GM18868 (cell line): ENCODE measurements around the gene GCK.

Experiments
- ATAC-seq: cut with Tn5 transposase; IDR thresholded peaks from one replicate; pipeline ENCODE4 v1.9.1; 2021; ENCODE audit warnings: mild to moderate bottlenecking, moderate library complexity; ENCODE audit not compliant: unreplicated experiment

The GCK gene

DNA sequence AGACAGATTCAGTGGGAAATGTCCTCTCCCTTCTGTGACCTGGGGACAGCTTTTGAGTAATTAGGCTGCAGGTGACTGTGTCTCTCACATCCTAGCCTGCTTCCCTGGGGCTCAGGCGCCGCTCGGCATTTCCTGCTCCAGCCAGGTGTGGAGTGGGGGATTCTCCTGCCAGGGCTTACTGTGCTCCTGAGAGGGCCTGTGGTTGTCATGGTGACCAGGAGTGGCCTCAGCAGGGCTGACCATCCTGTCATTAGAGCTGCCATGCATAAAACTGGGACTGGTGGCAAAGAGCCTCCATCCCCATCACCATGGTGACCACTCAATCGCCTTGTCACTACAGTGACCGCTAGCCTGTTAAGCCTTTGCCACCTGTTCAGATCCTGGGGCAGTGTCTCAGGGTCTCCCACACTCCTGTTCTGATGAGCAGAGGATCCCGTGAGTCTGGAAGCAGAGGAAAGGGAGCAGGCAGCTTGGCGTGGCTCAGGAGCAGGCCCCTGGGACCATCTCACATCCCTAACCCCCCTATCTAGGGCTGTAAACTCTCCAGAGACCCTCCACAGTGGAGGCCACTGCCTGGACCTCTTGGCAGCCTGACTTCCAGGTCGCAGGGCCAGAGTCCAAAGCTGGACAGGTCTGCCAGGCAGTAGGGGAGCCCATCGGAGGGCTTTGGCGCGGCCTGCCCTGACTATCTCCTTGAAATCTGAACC lies at the start of gene GCK:
GCK (minus strand) TSS at position 154 of the 707 bp plus-strand sequence. CDS start 486 bp downstream, outside the sequence.
- ATAC-seq = no peak

- ATAC-seq = no peak
Observed at GRCh38 chr7:44238116-44238695, 49.0 kb upstream of the GCK start.

- no peak for ATAC-seq
Observed at GRCh38 chr7:44237696-44238095, 48.5 kb upstream of the GCK start.

DNA sequence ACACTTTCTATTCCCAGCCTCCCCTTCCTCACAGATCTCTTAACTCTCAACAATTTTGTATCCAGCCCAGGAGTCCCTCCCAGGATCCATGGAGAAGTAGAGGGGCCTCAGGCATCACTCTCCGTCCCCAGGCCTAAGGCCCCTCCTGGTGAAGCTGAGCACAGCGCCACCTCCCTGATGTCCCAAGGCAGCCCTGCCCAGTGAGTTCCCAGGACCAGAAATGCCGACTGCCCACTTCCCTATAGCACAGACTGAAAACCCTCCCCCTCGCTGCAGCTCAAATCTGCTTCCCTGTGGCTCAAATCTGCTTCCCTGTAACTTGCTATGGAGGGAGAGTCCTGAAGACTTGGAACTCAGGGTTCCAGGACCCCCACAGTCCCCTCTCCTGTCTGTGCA lies 47.1 kb upstream of the GCK start:
- no peak for ATAC-seq

GRCh38 chr7:44235582-44236332 lies 46.5 kb upstream of the GCK start:
- ATAC-seq = no peak

DNA sequence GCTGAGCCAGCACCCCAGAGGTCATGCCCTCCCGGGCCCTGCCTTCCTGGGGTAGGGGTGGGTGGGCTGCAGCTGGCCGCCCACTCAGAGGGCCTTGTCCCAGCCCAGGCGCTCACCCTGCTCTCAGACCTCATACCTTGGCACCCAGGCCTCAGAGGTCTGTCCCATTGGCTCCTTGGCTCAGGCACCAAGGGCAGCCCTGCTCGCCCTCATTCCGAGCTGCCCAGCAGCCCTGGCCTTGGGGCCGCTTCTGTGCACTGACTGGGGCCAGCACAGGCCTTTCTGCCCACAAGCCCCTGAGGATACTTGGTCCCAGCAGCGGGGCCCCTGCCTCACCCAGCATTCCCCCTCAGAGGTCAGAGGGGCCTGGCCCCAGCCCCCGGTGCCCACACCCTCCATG lies 45.8 kb upstream of the GCK start:
- ATAC-seq = no peak

- no peak for ATAC-seq
Observed at GRCh38 chr7:44232901-44233715, 43.9 kb upstream of the GCK start.

GRCh38 chr7:44232396-44232795 lies 43.2 kb upstream of the GCK start:
- ATAC-seq = no peak

- no peak for ATAC-seq
Observed at GRCh38 chr7:44231088-44231487, 41.8 kb upstream of the GCK start.

DNA sequence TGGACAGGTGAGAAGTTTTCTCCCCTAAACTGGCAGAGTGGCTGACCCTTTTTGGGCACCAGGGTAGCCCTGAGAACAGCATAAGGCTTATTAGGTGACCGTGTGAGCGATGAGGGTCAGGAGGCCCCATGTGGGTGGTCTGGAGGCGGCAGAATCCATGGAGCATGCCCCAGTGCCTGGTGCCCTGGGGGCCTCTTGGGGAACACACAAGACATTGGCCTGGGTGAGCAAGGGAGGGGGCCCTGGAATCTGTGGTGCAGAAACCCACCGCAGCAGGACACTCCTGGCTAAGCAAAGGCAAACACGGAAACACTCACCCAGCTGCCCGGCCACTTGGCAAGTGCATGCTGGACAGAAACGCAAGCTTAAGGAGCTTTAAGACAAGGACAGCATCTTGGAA lies 41.0 kb upstream of the GCK start:
- ATAC-seq = no peak

DNA sequence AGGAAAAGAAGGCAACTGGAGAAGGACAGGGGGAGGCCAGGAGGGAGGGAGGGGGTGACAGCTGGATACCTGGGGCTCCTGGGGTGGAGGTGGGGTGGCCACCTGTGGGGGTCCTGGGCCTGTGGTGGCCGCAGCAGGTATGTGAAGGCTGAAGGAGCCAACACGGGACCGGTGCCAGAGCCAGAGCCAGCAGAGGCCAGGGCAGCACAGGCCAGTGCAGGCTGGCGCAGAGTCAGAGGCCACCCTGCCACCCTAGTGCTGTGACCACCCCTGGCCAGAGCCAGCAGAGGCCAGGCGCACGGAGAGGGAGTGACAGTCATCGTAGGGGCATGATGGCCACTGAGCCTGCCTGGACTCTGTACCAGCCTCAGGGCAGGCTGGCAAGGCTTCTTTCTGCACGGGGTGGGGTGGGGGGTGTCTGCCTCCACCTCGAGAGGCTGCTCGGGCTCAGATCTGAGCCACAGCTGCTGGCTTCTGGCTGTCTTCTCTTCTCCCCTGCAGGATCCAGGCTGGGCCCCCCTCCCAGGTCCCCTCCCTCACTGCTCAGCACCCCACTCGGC lies 40.4 kb upstream of the GCK start:
- no peak for ATAC-seq

GRCh38 chr7:44228571-44229350 lies 39.5 kb upstream of the GCK start:
- no peak for ATAC-seq

DNA sequence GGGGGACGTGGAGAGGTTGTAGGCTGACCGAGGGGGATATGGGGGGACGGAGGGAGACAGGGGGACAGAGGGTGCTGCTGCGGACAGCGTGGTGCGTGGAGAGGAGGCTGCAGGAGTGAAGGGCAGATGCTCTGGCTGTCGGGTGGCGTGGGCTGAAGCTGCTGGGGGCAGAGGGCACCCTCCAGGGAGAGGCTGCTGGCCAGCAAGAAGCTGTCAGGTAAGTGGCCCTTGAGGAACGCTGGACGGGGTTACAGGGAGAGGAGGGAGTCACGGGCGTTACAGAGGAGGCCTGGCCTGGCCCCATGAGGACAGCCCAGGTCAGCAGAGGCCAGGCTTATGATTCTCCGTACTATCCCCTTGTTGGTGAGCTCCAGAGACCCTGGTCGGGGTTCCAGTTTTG lies 38.7 kb upstream of the GCK start:
- no peak for ATAC-seq

DNA sequence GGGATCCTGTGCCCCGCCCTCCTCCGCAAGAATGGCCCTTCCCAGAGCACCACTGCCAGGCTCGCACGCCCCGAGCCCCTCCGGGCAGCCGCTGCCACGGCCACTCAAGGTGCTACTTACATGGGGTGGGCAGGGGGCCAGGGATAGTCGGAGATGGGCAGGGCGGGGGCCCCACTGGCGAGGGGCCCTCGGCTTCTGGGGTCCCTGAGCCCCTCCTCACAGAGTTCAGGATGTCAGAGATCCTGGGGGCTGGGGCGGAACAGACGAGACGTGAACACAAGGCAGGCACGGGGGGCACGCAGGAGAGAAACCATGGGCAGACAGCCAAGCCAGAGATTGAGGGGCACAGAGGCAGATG lies 37.1 kb upstream of the GCK start:
- no peak for ATAC-seq

DNA sequence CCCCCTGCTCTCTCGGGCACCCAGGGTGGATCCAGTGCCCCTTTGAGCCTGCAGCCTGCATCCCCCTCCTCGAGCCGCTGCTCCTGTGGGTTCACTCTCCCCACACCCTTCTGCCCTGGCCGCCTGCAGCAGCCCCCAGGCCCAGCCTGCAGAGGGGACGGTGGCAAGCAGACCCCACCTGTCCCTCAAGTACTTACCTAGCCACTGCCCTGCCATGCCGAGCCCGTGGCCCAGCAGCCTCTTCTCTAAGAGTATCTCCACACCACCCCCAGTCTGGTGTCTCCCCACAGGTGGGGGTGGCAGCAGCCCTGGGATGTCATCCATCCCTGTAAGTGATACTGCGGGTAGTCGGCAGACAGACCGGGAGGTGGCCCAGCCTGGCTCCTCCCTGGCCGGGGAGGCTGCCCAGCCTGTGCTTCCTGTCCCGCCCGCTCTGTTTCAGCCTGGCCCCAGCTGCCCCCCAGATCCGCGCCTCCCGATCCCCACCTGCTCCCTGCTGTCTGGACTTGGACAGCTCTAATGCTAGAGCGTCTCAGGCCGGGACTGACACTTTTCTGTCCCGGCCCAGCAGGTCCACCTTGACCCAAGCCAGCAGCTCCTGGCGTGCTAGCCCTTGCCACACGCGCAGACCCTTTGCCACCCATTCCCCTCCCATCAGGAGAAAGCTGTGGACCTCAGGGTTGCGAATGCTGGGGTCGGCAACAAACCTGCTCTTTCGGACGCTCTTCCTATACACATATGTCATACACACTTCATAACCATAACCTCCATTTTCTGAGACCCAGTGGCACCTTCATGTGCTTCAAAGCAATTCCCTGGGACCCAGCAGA lies 36.5 kb upstream of the GCK start:
- no peak for ATAC-seq

DNA sequence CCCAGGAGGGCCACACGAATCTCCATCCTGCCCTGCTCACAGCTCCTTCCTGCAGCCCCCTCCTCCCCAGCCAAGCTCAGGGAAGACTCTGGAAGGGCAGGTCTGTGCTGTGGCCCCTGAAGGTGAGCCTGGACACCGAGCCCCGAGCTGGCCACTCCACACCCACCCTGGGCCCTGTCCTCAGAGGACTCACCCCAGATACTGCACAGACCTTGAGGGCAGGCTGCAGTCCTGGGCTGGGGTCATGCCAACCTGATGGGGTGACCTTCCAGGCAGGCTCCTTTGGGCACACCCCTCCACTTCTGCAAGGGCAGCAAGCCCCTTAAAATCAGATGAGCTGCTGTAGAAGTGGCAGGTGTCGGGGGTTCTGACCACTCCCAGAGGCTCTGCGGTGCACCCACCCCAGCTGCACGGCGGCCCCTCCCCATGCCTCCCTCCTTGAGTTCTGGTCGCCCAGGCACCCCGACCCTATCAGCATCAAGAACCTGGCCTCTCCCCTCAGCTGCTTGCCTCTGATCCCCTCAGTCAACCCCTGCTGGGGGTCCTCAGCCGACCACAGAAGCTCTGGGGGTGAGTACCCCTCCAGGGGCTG lies 35.8 kb upstream of the GCK start:
- no peak for ATAC-seq

DNA sequence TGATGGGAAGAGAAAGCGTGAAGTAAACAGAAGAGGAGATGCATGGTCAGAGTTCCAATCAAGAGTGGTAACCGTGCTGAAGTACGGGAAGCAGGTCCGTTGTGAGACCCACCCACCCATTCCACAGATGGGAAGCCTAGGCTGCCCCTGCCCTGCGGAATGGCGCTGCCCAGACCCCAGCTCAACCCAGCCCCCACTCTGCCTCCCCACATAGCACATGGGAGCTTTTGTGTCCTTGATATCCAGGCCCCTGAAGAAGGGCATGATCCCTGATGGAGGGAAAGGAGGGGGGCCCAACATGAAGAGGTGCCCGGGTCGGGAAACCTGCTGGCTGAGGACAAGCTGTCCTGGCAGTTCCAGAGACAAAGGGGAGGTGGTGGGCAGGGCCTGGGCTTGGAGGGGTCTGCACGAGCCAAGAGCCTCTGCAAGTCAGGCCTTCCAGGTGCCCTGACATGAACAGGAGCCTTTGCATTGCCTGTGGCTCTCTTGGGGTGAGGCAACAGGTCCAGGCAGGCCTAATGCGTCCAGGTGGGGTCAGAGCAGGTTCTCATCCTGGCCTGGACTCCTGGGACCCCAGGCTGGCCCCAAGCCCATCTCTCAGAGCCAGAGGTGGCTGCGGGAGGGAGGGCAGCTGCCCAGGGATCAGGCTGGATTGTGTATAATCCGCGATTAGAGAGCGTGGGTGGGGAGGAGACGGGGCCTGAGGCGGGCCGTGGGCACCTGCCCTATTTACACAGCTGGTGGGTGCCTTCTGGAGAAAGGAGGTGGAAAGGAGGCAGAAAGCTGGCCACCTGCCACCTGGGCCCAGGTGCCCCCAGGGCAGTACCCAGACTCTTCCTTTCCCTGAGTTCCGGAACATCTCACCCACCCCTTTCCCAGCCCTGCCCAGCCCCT lies 35.1 kb upstream of the GCK start:
- no peak for ATAC-seq
